GM12878 (cell line): Measurements from ENCODE around the gene COPS6. TPM values are rescaled to one million over a fixed set of nuclear protein-coding genes. Genes with fewer than 3 reads are reported as not detected.

Experiments
- ATAC-seq: fragments of 200-7000 bp; cut with Tn5 transposase; 3 replicates; pipeline ENCODE4 v1.9.1; 2020; ENCODE audit warnings: mild to moderate bottlenecking, moderate library complexity
- BruUV-seq: library from RNA; stranded (reverse); fragments of 400-500 nt; replicated peaks from 2 replicates; lab custom pipeline; 2021; lab: Mats Ljungman, UMichigan
- CTCF ChIA-PET: fragments of 300-600 bp; sonication (Branson Sonifier 250); formaldehyde crosslinking; extraction: SDS; loops from one replicate; lab custom pipeline; 2021; ENCODE audit warnings: inconsistent platforms; lab: Yijun Ruan, JAX
- POLR2A ChIA-PET: fragments of 350-600 bp; formaldehyde crosslinking; extraction: SDS; loops from one replicate; lab custom pipeline; 2021; ENCODE audit warnings: inconsistent platforms; lab: Charles Lee
- RAD21 ChIA-PET: fragments of 300-600 bp; sonication (Branson Sonifier 250); formaldehyde crosslinking; loops from one replicate; lab custom pipeline; 2023; ENCODE audit warnings: antibody characterized with exemption; ENCODE audit not compliant: unreplicated experiment; lab: Charles Lee
- SMC1A ChIA-PET: fragments of 300-600 bp; sonication (Branson Sonifier 250); formaldehyde crosslinking; loops from one replicate; lab custom pipeline; 2023; ENCODE audit not compliant: unreplicated experiment, uncharacterized antibody; lab: Charles Lee
- DNase-seq: peaks from one replicate; pipeline ENCODE4 v3.0.0-alpha.2; 2011; ENCODE audit warnings: low read depth, low spot score
- FAIRE-seq: peaks from 3 replicates; lab custom pipeline; 2011; peaks lifted over from hg19 to GRCh38; lab: Jason Lieb, UNC
- H2AFZ ChIP-seq: 2 replicates; pipeline ENCODE4 v1.6.0; 2011; ENCODE audit warnings: low read depth, low read length, control low read depth; ENCODE audit not compliant: control insufficient read depth
- H3K27ac ChIP-seq: 2 replicates; pipeline ENCODE4 v1.5.1; 2011; ENCODE audit warnings: control low read depth; ENCODE audit not compliant: control insufficient read depth, insufficient read depth
- H3K27me3 ChIP-seq, 2 experiments: replicated peaks in 1 of 2; 2 replicates each; pipeline versions ENCODE4 v1.6.0 to v1.6.1; 2011; ENCODE audit warnings: low read length in 1 of 2; ENCODE audit not compliant: control insufficient read depth in 2 of 2, insufficient read depth in 2 of 2
- H3K36me3 ChIP-seq, 2 experiments: 2 replicates each; pipeline ENCODE4 v1.5.1; 2011; ENCODE audit warnings: low read length in 1 of 2; ENCODE audit not compliant: control insufficient read depth in 2 of 2, insufficient read depth in 2 of 2
- H3K4me1 ChIP-seq: 2 replicates; pipeline ENCODE4 v1.6.1; 2011; ENCODE audit warnings: mild to moderate bottlenecking, low read length, moderate library complexity, mixed read lengths; ENCODE audit not compliant: control insufficient read depth, insufficient read depth
- H3K4me2 ChIP-seq: 2 replicates; pipeline ENCODE4 v1.6.0; 2011; ENCODE audit warnings: control low read depth; ENCODE audit not compliant: control insufficient read depth, insufficient read depth
- H3K4me3 ChIP-seq: fragments of 200-600 bp; sonication (generic); 2 replicates; pipeline ENCODE4 v1.5.1; 2016
- H3K79me2 ChIP-seq: 2 replicates; pipeline ENCODE4 v1.6.0; 2011; ENCODE audit warnings: low read length; ENCODE audit not compliant: control insufficient read depth, insufficient read depth
- H3K9ac ChIP-seq: 2 replicates; pipeline ENCODE4 v1.8.0; 2011; ENCODE audit warnings: low read length, control low read depth, mixed read lengths; ENCODE audit not compliant: control insufficient read depth, insufficient read depth
- H3K9me3 ChIP-seq: replicated peaks from 3 replicates; pipeline ENCODE4 v1.5.1; 2011; ENCODE audit warnings: mild to moderate bottlenecking, low read length; ENCODE audit not compliant: control insufficient read depth, insufficient read depth
- H4K20me1 ChIP-seq: 2 replicates; pipeline ENCODE4 v1.6.0; 2011; ENCODE audit not compliant: control insufficient read depth, insufficient read depth
- CBX3 ChIP-seq: fragments of 200-600 bp; sonication (generic); IDR thresholded peaks from 2 replicates; pipeline ENCODE4 v1.6.1; 2016; ENCODE audit warnings: low read depth, borderline replicate concordance
- CHD4 ChIP-seq: fragments of 200-600 bp; sonication (generic); IDR thresholded peaks from 2 replicates; pipeline ENCODE4 v1.6.1; 2016; ENCODE audit warnings: mild to moderate bottlenecking
- CREB1 ChIP-seq: IDR thresholded peaks from 2 replicates; pipeline ENCODE4 v1.6.1; 2012; ENCODE audit warnings: low read depth, mild to moderate bottlenecking, inconsistent platforms
- CREM ChIP-seq: IDR thresholded peaks from 2 replicates; pipeline ENCODE4 v1.6.1; 2014; ENCODE audit warnings: antibody characterized with exemption, low read depth
- ESRRA ChIP-seq: IDR thresholded peaks from 2 replicates; pipeline ENCODE4 v1.6.1; 2012; ENCODE audit warnings: mild to moderate bottlenecking, low read length, improper control_type of control experiment
- FOS ChIP-seq: IDR thresholded peaks from 3 replicates; pipeline ENCODE4 v1.6.1; 2011; ENCODE audit warnings: borderline replicate concordance; ENCODE audit not compliant: insufficient read length; ENCODE audit errors: extremely low read depth
- GATAD2B ChIP-seq: fragments of 450-650 bp; conservative IDR thresholded peaks from 2 replicates; pipeline ENCODE4 v1.6.1; 2017; ENCODE audit warnings: low read depth, mild to moderate bottlenecking, moderate library complexity
- IRF4 ChIP-seq: IDR thresholded peaks from 2 replicates; pipeline ENCODE4 v1.6.1; 2011; ENCODE audit warnings: low read depth, low read length
- MEF2A ChIP-seq: IDR thresholded peaks from 2 replicates; pipeline ENCODE4 v1.6.1; 2011; ENCODE audit warnings: low read depth, mild to moderate bottlenecking, low read length, moderate library complexity; ENCODE audit not compliant: insufficient read depth
- NR2F1 ChIP-seq: fragments of 450-650 bp; conservative IDR thresholded peaks from 2 replicates; pipeline ENCODE4 v1.6.1; 2017; ENCODE audit warnings: mild to moderate bottlenecking
- RFX5 ChIP-seq: IDR thresholded peaks from 2 replicates; pipeline ENCODE4 v1.6.1; 2011; ENCODE audit warnings: low read depth, low read length, improper control_type of control experiment
- STAT1 ChIP-seq: fragments of 450-650 bp; conservative IDR thresholded peaks from 2 replicates; pipeline ENCODE4 v1.6.1; 2014; ENCODE audit warnings: antibody characterized with exemption, mild to moderate bottlenecking
- ZBED1 ChIP-seq: IDR thresholded peaks from 2 replicates; pipeline ENCODE4 v1.6.1; 2016; ENCODE audit warnings: borderline replicate concordance
- WGBS: methylation state at CpG from one replicate; pipeline ENCODE4 v1.1.6; 2016; ENCODE audit warnings: low lambda C conversion rate; ENCODE audit not compliant: insufficient replicate concordance, insufficient coverage; ENCODE audit errors: missing lambda C conversion rate; 5-methylcytosine and 5-hydroxymethylcytosine counted together
- in situ Hi-C: fragments of 300-500 bp; cut with MboI; formaldehyde crosslinking; loops from 9 replicates; pipeline ENCODE4 v1.14.3; 2018; ENCODE audit warnings: mixed read lengths
- intact Hi-C: fragments of 100-400 bp; cut with micrococcal nuclease; formaldehyde crosslinking; loops from one replicate; pipeline ENCODE4 v1.14.2; 2022; ENCODE audit not compliant: unreplicated experiment
- polyA plus RNA-seq, 11 experiments: library from polyadenylated mRNA; depleted of rRNA in 4 of 11; unstranded in 6 of 11; stranded (reverse) in 5 of 11; fragments of >200 nt; fragmentation: Nextera tagmentation in 4 of 11; fragmentation: Illumina TruSeq in 1 of 11; extraction: Ambion mirVana in 4 of 11; extraction: Trizol in 1 of 11; gene quantifications; 1 replicate in 1 of 11; 2 replicates in 10 of 11; pipeline versions ENCODE4 v1.2.1 to v1.2.3, GENCODE V29; 2011 to 2016; ENCODE audit warnings: inconsistent platforms in 2 of 11, missing spikeins in 2 of 11, low read depth in 1 of 11
- total RNA-seq, 4 experiments: library from RNA; depleted of rRNA in 3 of 4; stranded (reverse); fragments of >200 nt in 3 of 4; fragmentation: Illumina TruSeq in 1 of 4; extraction: Trizol in 1 of 4; gene quantifications; 2 replicates each; pipeline versions ENCODE4 v1.2.1 to v1.2.3, GENCODE V29; 2013 to 2021
- TF ChIP-seq, protein P1 (sequence below): fragments of 450-650 bp; conservative IDR thresholded peaks from 2 replicates; pipeline ENCODE4 v1.6.1; 2017; ENCODE audit warnings: mild to moderate bottlenecking, moderate library complexity
- TF ChIP-seq, protein P2 (sequence below): fragments of 450-650 bp; IDR thresholded peaks from 2 replicates; pipeline ENCODE4 v1.6.1; 2017; ENCODE audit warnings: mild to moderate bottlenecking, moderate library complexity
- TF ChIP-seq, protein P3 (sequence below): IDR thresholded peaks from 2 replicates; pipeline ENCODE4 v1.6.1; 2011; ENCODE audit warnings: borderline replicate concordance, low read depth, mild to moderate bottlenecking, moderate library complexity, mixed read lengths, low read length; ENCODE audit not compliant: insufficient read depth; ENCODE audit errors: extremely low read length

COPS6 gene
- total and polyA plus RNA-seq, 10 of the 15 experiments (the other 5 are each of a cell fraction or from before 2014, with no cell fraction given): 28.5 to 182 (median 81.5) TPM

DNA sequence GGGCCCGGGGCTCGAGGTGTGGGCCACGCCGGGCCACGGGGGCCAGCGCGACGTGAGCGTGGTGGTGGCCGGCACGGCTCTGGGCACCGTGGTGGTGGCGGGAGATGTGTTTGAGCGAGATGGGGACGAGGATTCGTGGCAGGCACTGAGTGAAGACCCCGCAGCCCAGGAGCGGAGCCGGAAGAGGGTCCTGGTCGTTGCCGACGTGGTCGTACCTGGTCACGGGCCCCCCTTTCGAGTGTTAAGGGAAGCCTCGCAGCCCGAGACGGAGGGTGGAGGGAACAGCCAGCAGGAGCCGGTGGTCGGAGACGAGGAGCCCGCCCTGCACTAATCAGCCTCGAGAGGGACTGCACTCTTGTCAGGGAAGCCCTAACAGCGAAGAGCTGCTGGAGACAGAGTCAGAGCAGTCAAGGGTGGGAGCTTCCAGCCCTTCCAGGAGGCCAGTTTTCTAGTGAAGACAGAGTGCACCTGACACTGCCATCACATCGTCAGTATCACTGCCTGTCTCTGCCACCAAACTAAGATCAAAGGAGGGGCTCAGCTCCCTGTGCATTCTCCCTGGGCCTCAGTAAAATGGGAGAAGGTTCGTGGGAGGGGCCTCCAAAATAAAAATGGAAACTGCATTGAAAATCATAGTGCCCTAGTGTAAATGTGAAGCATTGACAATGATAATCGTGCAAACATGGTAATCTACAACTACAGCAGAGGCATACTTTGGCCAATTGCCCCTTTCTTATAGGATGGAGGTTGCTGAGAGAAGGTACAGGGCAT lies 39.3 kb downstream of the COPS6 start:
- Histone ChIP-seq H3K27ac (peak overlapping the region; percentile 99), H3K4me2 (peak overlapping the region; percentile 81), H2AFZ (peak overlapping the region; percentile 98), H3K9ac (peak overlapping the region; percentile 87), H3K4me3 (peak overlapping the region; percentile 75), H3K4me1 (peaks cover 17% of the 10 kb centered on the region), H3K27me3 (no peaks in the 10 kb centered on the region), H4K20me1 (no peaks in the 10 kb centered on the region), H3K36me3 (no peaks in the 10 kb centered on the region), H3K9me3 (no peaks in the 10 kb centered on the region), H3K79me2 (peaks cover 13% of the 10 kb centered on the region)
- WGBS: 2% methylated on average over 37 of the region's 37 CpGs
- FAIRE-seq (no peak), DNase-seq (no peak), ATAC-seq (peak; percentile 46)
- TSS peak; percentile 65 for BruUV-seq
- SMC1A ChIA-PET: interaction anchor here (0.9 to 3.1 kb wide), 11 partner anchors 10 to 214 kb away, joined by 3 to 17 read pairs (median 4); partner anchors contain the start of genes AP4M1 and MCM7
- in situ Hi-C loops (no loop called here), intact Hi-C loops (loop anchor here (1.0 to 5.0 kb wide), 4 partner anchors 27 to 151 kb away; partner anchors contain the start of genes AP4M1, AZGP1 and MCM7)
- RAD21 ChIA-PET: interaction anchor here (1.4 to 5.1 kb wide), 8 partner anchors 10 to 213 kb away, joined by 4 to 31 read pairs (median 7); partner anchors contain the start of gene ZKSCAN1
- CTCF ChIA-PET: interaction anchor here (0.5 to 7.9 kb wide), 12 partner anchors 10 to 217 kb away, joined by 3 to 107 read pairs (median 4); partner anchors contain the start of genes AZGP1 and PVRIG
- POLR2A ChIA-PET: interaction anchor here (0.5 to 2.2 kb wide), 6 partner anchors 27 to 301 kb away, joined by 3 to 8 read pairs (median 4); partner anchors contain the start of genes AP4M1, MCM7, MEPCE and TRIM4
- no peak for TF ChIP-seq NR2F1
- TF ChIP-seq ZBED1: no peak
- TF ChIP-seq, protein P1, sequence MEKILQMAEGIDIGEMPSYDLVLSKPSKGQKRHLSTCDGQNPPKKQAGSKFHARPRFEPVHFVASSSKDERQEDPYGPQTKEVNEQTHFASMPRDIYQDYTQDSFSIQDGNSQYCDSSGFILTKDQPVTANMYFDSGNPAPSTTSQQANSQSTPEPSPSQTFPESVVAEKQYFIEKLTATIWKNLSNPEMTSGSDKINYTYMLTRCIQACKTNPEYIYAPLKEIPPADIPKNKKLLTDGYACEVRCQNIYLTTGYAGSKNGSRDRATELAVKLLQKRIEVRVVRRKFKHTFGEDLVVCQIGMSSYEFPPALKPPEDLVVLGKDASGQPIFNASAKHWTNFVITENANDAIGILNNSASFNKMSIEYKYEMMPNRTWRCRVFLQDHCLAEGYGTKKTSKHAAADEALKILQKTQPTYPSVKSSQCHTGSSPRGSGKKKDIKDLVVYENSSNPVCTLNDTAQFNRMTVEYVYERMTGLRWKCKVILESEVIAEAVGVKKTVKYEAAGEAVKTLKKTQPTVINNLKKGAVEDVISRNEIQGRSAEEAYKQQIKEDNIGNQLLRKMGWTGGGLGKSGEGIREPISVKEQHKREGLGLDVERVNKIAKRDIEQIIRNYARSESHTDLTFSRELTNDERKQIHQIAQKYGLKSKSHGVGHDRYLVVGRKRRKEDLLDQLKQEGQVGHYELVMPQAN: 0 out of 2 replicates have a peak, but pooled peaks have one; percentile 18
- TF ChIP-seq GATAD2B: 0 out of 2 replicates have a peak, but pooled peaks have one; percentile 60
- TF ChIP-seq CREB1: no peak
- TF ChIP-seq RFX5: no peak
- no peak for TF ChIP-seq CREM
- TF ChIP-seq, protein P2, sequence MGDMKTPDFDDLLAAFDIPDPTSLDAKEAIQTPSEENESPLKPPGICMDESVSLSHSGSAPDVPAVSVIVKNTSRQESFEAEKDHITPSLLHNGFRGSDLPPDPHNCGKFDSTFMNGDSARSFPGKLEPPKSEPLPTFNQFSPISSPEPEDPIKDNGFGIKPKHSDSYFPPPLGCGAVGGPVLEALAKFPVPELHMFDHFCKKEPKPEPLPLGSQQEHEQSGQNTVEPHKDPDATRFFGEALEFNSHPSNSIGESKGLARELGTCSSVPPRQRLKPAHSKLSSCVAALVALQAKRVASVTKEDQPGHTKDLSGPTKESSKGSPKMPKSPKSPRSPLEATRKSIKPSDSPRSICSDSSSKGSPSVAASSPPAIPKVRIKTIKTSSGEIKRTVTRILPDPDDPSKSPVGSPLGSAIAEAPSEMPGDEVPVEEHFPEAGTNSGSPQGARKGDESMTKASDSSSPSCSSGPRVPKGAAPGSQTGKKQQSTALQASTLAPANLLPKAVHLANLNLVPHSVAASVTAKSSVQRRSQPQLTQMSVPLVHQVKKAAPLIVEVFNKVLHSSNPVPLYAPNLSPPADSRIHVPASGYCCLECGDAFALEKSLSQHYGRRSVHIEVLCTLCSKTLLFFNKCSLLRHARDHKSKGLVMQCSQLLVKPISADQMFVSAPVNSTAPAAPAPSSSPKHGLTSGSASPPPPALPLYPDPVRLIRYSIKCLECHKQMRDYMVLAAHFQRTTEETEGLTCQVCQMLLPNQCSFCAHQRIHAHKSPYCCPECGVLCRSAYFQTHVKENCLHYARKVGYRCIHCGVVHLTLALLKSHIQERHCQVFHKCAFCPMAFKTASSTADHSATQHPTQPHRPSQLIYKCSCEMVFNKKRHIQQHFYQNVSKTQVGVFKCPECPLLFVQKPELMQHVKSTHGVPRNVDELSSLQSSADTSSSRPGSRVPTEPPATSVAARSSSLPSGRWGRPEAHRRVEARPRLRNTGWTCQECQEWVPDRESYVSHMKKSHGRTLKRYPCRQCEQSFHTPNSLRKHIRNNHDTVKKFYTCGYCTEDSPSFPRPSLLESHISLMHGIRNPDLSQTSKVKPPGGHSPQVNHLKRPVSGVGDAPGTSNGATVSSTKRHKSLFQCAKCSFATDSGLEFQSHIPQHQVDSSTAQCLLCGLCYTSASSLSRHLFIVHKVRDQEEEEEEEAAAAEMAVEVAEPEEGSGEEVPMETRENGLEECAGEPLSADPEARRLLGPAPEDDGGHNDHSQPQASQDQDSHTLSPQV: no peak
- TF ChIP-seq, protein P3, sequence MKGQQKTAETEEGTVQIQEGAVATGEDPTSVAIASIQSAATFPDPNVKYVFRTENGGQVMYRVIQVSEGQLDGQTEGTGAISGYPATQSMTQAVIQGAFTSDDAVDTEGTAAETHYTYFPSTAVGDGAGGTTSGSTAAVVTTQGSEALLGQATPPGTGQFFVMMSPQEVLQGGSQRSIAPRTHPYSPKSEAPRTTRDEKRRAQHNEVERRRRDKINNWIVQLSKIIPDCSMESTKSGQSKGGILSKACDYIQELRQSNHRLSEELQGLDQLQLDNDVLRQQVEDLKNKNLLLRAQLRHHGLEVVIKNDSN: no peak
- no peak for TF ChIP-seq IRF4
- TF ChIP-seq ESRRA: no peak
- no peak for TF ChIP-seq CBX3
- no peak for TF ChIP-seq FOS
- no peak for TF ChIP-seq MEF2A
- TF ChIP-seq CHD4: no peak
- TF ChIP-seq STAT1: no peak
